ENCODE measurements around the gene HIP1. TPM values are rescaled to one million over a fixed set of nuclear protein-coding genes. Genes with fewer than 3 reads are reported as not detected.

HIP1 gene
- total and polyA plus RNA-seq, 2 of the 4 experiments (the other 2 are of a cell fraction), result 6.8 to 10.0 TPM

GRCh38 chr7:75630549-75630948 lies 108.2 kb downstream of the HIP1 start:
- H4K91ac ChIP-seq (ENCODE audit: insufficient read depth, low read depth, low read length), result no peak overlapping the region
- no peak overlapping the region for H3K9ac ChIP-seq (ENCODE audit: low read depth, low read length)
- peaks cover 23 to 29% of the 10 kb centered on the region in 2 experiments for H3K79me1 ChIP-seq (ENCODE audit: low read depth in 1 of 2, low read length in 2 of 2)
- H2BK20ac ChIP-seq (ENCODE audit: low read depth, low read length), result no peak overlapping the region
- H3K9me1 ChIP-seq (ENCODE audit: insufficient read depth, low read length), result no peaks in the 10 kb centered on the region
- H3K14ac ChIP-seq (replicated peaks; ENCODE audit: low read depth, low read length), result no peak overlapping the region
- no peak overlapping the region for H3K4me2 ChIP-seq (ENCODE audit: low read depth, low read length)
- ChIA-PET CTCF (no interaction called here), POLR2A (ENCODE audit: unreplicated experiment) (no interaction called here)
- ATAC-seq (ENCODE audit: low read depth) (no peak), DNase-seq (no peak)
- H3K27ac ChIP-seq (ENCODE audit: insufficient read depth, low read length), result no peak overlapping the region
- no peaks in the 10 kb centered on the region for H3K27me3 ChIP-seq (ENCODE audit: control insufficient read depth, insufficient read depth, low read length)
- no peak overlapping the region for H3K4ac ChIP-seq (ENCODE audit: low read depth, low read length)
- no TSS peak for BruUV-seq (replicated peaks)
- no peak overlapping the region for H2BK120ac ChIP-seq (ENCODE audit: low read depth, low read length)
- H3K36me3 ChIP-seq (ENCODE audit: control insufficient read depth, insufficient read depth, low read length), result peaks cover 2% of the 10 kb centered on the region; the same call in 1 of the 2 replicates
- no peaks in the 10 kb centered on the region for H3K4me1 ChIP-seq (ENCODE audit: control insufficient read depth, insufficient read depth, low read length)
- no peak overlapping the region for H2AFZ ChIP-seq (replicated peaks; ENCODE audit: low read length, poor library complexity)
- H3K9me3 ChIP-seq (ENCODE audit: control insufficient read depth, insufficient read depth, low read length), result peaks cover 11% of the 10 kb centered on the region
- H2AK5ac ChIP-seq (ENCODE audit: low read depth, low read length), result no peak overlapping the region
- in situ Hi-C loops (cut with MboI; ENCODE audit: low sequenced_read_pairs) (no loop called here), intact Hi-C loops (cut with micrococcal nuclease) (no loop called here), dilution Hi-C loops (cut with HindIII; ENCODE audit: low sequenced_read_pairs, unreplicated experiment) (no loop called here)
- no peak overlapping the region for H2BK5ac ChIP-seq (ENCODE audit: low read depth, low read length, poor library complexity, severe bottlenecking)
- no peaks in the 10 kb centered on the region for H4K20me1 ChIP-seq (ENCODE audit: insufficient read depth, low read length)
- H3K23ac ChIP-seq (ENCODE audit: low read depth, low read length), result no peak overlapping the region
- H3K4me3 ChIP-seq (ENCODE audit: insufficient read depth, low read depth, low read length), result no peak overlapping the region
- H4K8ac ChIP-seq (ENCODE audit: low read depth in 2 of 2, low read length in 2 of 2), result no peak overlapping the region
- no peak overlapping the region for H2BK15ac ChIP-seq (ENCODE audit: low read depth, low read length)
- no peak overlapping the region for H3K18ac ChIP-seq (ENCODE audit: low read depth, low read length)
- no peak overlapping the region for H2AK9ac ChIP-seq (replicated peaks; ENCODE audit: low read depth, low read length, poor library complexity)
- H4K5ac ChIP-seq (ENCODE audit: low read depth, low read length), result no peak overlapping the region
- TF ChIP-seq BHLHE40 (IDR thresholded peaks at IDR 0.05; ENCODE audit: low read depth, low read length), result no peak
- no peak for TF ChIP-seq RAD21 (IDR thresholded peaks at IDR 0.05; ENCODE audit: low read length)
- no peak for TF ChIP-seq MXI1 (IDR thresholded peaks at IDR 0.05; ENCODE audit: borderline replicate concordance, low read depth, low read length)
- TF ChIP-seq SMC3 (IDR thresholded peaks at IDR 0.05; ENCODE audit: low read depth, low read length), result no peak
- TF ChIP-seq NFE2L2 (IDR thresholded peaks at IDR 0.05; ENCODE audit: low read depth, low read length), result no peak
- TF ChIP-seq CEBPB (IDR thresholded peaks at IDR 0.05; ENCODE audit: low read depth, low read length), result no peak
- TF ChIP-seq USF2 (IDR thresholded peaks at IDR 0.05; ENCODE audit: low read depth, low read length), result no peak
- TF ChIP-seq MAZ (IDR thresholded peaks at IDR 0.05; ENCODE audit: borderline replicate concordance, low read depth, low read length), result no peak
- TF ChIP-seq RFX5 (IDR thresholded peaks at IDR 0.05; ENCODE audit: low read depth, low read length), result no peak
- TF ChIP-seq, protein P1, sequence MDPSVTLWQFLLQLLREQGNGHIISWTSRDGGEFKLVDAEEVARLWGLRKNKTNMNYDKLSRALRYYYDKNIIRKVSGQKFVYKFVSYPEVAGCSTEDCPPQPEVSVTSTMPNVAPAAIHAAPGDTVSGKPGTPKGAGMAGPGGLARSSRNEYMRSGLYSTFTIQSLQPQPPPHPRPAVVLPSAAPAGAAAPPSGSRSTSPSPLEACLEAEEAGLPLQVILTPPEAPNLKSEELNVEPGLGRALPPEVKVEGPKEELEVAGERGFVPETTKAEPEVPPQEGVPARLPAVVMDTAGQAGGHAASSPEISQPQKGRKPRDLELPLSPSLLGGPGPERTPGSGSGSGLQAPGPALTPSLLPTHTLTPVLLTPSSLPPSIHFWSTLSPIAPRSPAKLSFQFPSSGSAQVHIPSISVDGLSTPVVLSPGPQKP (IDR thresholded peaks at IDR 0.05; ENCODE audit: borderline replicate concordance, low read depth, low read length), result no peak
- no peak for TF ChIP-seq MAFK (IDR thresholded peaks at IDR 0.05; ENCODE audit: low read depth, low read length)
- no peak for TF ChIP-seq POLR2A (IDR thresholded peaks at IDR 0.05; ENCODE audit: low read depth, low read length)
- no peak for TF ChIP-seq CTCF (conservative IDR thresholded peaks at IDR 0.05; ENCODE audit: low read depth, low read length)
- no peak for TF ChIP-seq RCOR1 (IDR thresholded peaks at IDR 0.05; ENCODE audit: insufficient replicate concordance, low read length)
- TF ChIP-seq FOS (IDR thresholded peaks at IDR 0.05; ENCODE audit: low read depth, low read length), result no peak
- TF ChIP-seq CHD1 (IDR thresholded peaks at IDR 0.05; ENCODE audit: low read depth, low read length), result no peak
- no peak overlapping the region for H3K56ac ChIP-seq (ENCODE audit: extremely low read depth, insufficient read depth, low read length)
- WGBS, 2 experiments (ENCODE audit: extremely low coverage in 2 of 2, insufficient read length in 1 of 2), result 94% methylated on average over 2 of the region's 3 CpGs; no CpG with 5 or more reads in 1 of the 2 experiments
